ENCODE results near the gene FHIT.

Gene FHIT

GRCh38 chr3:59885899-59886400, 1365.3 kb downstream of the FHIT start:
- DNase-seq = no peak

- no peak for DNase-seq
Observed at GRCh38 chr3:59885101-59885500, 1366.2 kb downstream of the FHIT start.

- no peak for DNase-seq
Observed at GRCh38 chr3:59884409-59884808, 1366.8 kb downstream of the FHIT start.

- DNase-seq = no peak
Observed at GRCh38 chr3:59882746-59883145, 1368.5 kb downstream of the FHIT start.

GRCh38 chr3:59880717-59881116, 1370.5 kb downstream of the FHIT start:
- no peak for DNase-seq

GRCh38 chr3:59879031-59879581, 1372.1 kb downstream of the FHIT start:
- DNase-seq = no peak

- DNase-seq = no peak
Observed at GRCh38 chr3:59878038-59878427, 1373.2 kb downstream of the FHIT start.

GRCh38 chr3:59877263-59878037, 1373.8 kb downstream of the FHIT start:
- no peak for DNase-seq

GRCh38 chr3:59876533-59877062, 1374.7 kb downstream of the FHIT start:
- no peak for DNase-seq

- DNase-seq = no peak
Observed at GRCh38 chr3:59873576-59874230, 1377.5 kb downstream of the FHIT start.

GRCh38 chr3:59872128-59872527, 1379.1 kb downstream of the FHIT start:
- no peak for DNase-seq

- DNase-seq = peak; percentile 30
Observed at GRCh38 chr3:59867185-59868002, 1383.9 kb downstream of the FHIT start.

- no peak for DNase-seq
Observed at GRCh38 chr3:59866076-59866475, 1385.2 kb downstream of the FHIT start.

GRCh38 chr3:59865351-59865750, 1385.9 kb downstream of the FHIT start:
- no peak for DNase-seq

- no peak for DNase-seq
Observed at GRCh38 chr3:59862686-59863085, 1388.6 kb downstream of the FHIT start.

- peak; percentile 80 for DNase-seq
Observed at GRCh38 chr3:59857589-59858346, 1393.5 kb downstream of the FHIT start.

GRCh38 chr3:59856934-59857460, 1394.3 kb downstream of the FHIT start:
- DNase-seq = no peak

GRCh38 chr3:59854061-59854709, 1397.1 kb downstream of the FHIT start:
- DNase-seq = no peak

GRCh38 chr3:59850417-59850816, 1400.8 kb downstream of the FHIT start:
- no peak for DNase-seq

- DNase-seq = no peak
Observed at GRCh38 chr3:59845386-59845785, 1405.9 kb downstream of the FHIT start.

GRCh38 chr3:59843821-59844220, 1407.4 kb downstream of the FHIT start:
- DNase-seq = no peak

Measured in activated CD4-positive, alpha-beta T cell treated with anti-CD3 and anti-CD28 coated beads, Interleukin-2, amount 50 U/mL, for 16 hours (primary cell).